IMR-90 (cell line): ENCODE data around the gene CALML3.

Experiments used
- MXI1 ChIP-seq: IDR thresholded peaks from 2 replicates; pipeline ENCODE4 v1.6.1; 2012; ENCODE audit warnings: low read depth, mild to moderate bottlenecking, low read length, moderate library complexity, borderline replicate concordance
- POLR2A ChIP-seq: IDR thresholded peaks from 2 replicates; pipeline ENCODE4 v1.6.1; 2012; ENCODE audit warnings: mild to moderate bottlenecking, low read depth, low read length
- RFX5 ChIP-seq: IDR thresholded peaks from 2 replicates; pipeline ENCODE4 v1.8.0; 2012; ENCODE audit warnings: low read depth, mild to moderate bottlenecking, low read length, moderate library complexity
- TF ChIP-seq, protein P1 (sequence below): conservative IDR thresholded peaks from 2 replicates; pipeline ENCODE4 v1.5.1; 2012; ENCODE audit warnings: mild to moderate bottlenecking, low read depth, low read length, improper control_type of control experiment

DNA sequence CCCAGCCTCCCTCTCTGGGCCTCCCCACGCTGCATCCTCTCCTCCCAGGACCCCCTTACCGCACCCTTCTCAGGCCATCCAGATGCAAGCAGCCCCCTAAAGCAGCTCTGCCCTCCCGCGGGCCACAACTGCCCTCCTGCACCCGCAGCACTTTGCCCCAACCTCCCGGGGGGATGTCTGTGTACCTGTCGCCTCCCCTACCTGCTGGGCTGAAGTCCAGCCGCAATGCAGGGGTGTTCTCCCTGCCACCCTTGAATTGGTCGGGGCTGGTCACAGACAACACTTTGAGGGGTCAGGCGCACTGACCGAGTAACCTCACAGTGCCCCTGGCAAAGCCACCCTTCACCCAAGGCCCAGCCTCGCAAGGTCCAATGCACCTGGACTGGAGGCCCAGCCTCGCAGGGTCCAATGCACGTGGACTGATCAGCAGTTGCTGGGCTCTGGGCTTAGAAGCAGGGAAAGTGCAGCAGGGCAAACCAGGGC is 17.1 kb upstream of the CALML3 start:
- TF ChIP-seq, protein P1, sequence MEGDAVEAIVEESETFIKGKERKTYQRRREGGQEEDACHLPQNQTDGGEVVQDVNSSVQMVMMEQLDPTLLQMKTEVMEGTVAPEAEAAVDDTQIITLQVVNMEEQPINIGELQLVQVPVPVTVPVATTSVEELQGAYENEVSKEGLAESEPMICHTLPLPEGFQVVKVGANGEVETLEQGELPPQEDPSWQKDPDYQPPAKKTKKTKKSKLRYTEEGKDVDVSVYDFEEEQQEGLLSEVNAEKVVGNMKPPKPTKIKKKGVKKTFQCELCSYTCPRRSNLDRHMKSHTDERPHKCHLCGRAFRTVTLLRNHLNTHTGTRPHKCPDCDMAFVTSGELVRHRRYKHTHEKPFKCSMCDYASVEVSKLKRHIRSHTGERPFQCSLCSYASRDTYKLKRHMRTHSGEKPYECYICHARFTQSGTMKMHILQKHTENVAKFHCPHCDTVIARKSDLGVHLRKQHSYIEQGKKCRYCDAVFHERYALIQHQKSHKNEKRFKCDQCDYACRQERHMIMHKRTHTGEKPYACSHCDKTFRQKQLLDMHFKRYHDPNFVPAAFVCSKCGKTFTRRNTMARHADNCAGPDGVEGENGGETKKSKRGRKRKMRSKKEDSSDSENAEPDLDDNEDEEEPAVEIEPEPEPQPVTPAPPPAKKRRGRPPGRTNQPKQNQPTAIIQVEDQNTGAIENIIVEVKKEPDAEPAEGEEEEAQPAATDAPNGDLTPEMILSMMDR, result no peak
- TF ChIP-seq MXI1 (no peak), POLR2A (no peak), RFX5 (no peak)
